Stimulated activated CD8-positive, alpha-beta memory T cell treated with anti-CD3 and anti-CD28 coated beads, Interleukin-15, amount 100 ng/mL, for 24 hours (primary cell): Measurements from ENCODE around the gene CDH23.

ENCODE experiments used
- DNase-seq: peaks from one replicate; pipeline ENCODE4 v3.0.0-alpha.2; 2020; ENCODE audit warnings: low read depth

The CDH23 gene

GRCh38 chr10:71517298-71518169 lies 120.8 kb downstream of the CDH23 start:
- no peak for DNase-seq

GRCh38 chr10:71520042-71520441 lies 123.3 kb downstream of the CDH23 start:
- DNase-seq: no peak

GRCh38 chr10:71521504-71522441 lies 125.1 kb downstream of the CDH23 start:
- no peak for DNase-seq

- DNase-seq: no peak
These were observed 125.9 kb downstream of the CDH23 start for GRCh38 chr10:71522442-71523144.

- DNase-seq: no peak
These were observed 127.0 kb downstream of the CDH23 start for GRCh38 chr10:71523756-71524155.

GRCh38 chr10:71525092-71525491 lies 128.4 kb downstream of the CDH23 start:
- no peak for DNase-seq

- no peak for DNase-seq
These were observed 129.0 kb downstream of the CDH23 start for GRCh38 chr10:71525721-71526120.

GRCh38 chr10:71526653-71527052 lies 129.9 kb downstream of the CDH23 start:
- no peak for DNase-seq

- DNase-seq: no peak
These were observed 130.4 kb downstream of the CDH23 start for GRCh38 chr10:71527135-71527534.

- no peak for DNase-seq
These were observed 131.9 kb downstream of the CDH23 start for GRCh38 chr10:71528371-71529206.

- DNase-seq: no peak
These were observed 132.6 kb downstream of the CDH23 start for GRCh38 chr10:71529207-71529827.

- no peak for DNase-seq
These were observed 134.1 kb downstream of the CDH23 start for GRCh38 chr10:71530781-71531180.

- DNase-seq: no peak
These were observed 135.0 kb downstream of the CDH23 start for GRCh38 chr10:71531485-71532446.

GRCh38 chr10:71532878-71533277 lies 136.2 kb downstream of the CDH23 start:
- DNase-seq: no peak

GRCh38 chr10:71533936-71534335 lies 137.2 kb downstream of the CDH23 start:
- DNase-seq: no peak

- no peak for DNase-seq
These were observed 138.0 kb downstream of the CDH23 start for GRCh38 chr10:71534568-71535194.

GRCh38 chr10:71536332-71536731 lies 139.6 kb downstream of the CDH23 start:
- DNase-seq: no peak

- no peak for DNase-seq
These were observed 140.4 kb downstream of the CDH23 start for GRCh38 chr10:71537125-71537524.

GRCh38 chr10:71537681-71538080 lies 141.0 kb downstream of the CDH23 start:
- no peak for DNase-seq
